IMR-90 (cell line): ENCODE results near the gene MAP1LC3B2. TPM values are rescaled to one million over a fixed set of nuclear protein-coding genes. Genes with fewer than 3 reads are reported as not detected.
A peak's percentile ranks its signal among the peaks of the same experiment; 100 is the strongest.

Experiments
- ATAC-seq: fragments of 200-7000 bp; cut with Tn5 transposase; 2 replicates; pipeline ENCODE4 v1.9.1; 2020; ENCODE audit warnings: low read depth, mild to moderate bottlenecking, moderate library complexity
- BruUV-seq: library from RNA; stranded (reverse); fragments of 400-500 nt; replicated peaks from 2 replicates; lab custom pipeline; 2021; lab: Mats Ljungman, UMichigan
- CTCF ChIA-PET: fragments of 300-600 bp; formaldehyde crosslinking; extraction: SDS; loops from one replicate; lab custom pipeline; 2021; ENCODE audit warnings: antibody characterized with exemption; lab: Yijun Ruan, JAX
- POLR2A ChIA-PET: fragments of 300-600 bp; sonication (Branson Sonifier 250); formaldehyde crosslinking; loops from one replicate; lab custom pipeline; 2022; ENCODE audit warnings: antibody characterized with exemption; ENCODE audit not compliant: unreplicated experiment; lab: Charles Lee
- DNase-seq: peaks from one replicate; pipeline ENCODE4 v3.0.0; 2013
- H2AFZ ChIP-seq: replicated peaks from 2 replicates; pipeline ENCODE3; 2013; ENCODE audit warnings: low read length, mild to moderate bottlenecking; ENCODE audit not compliant: poor library complexity
- H2AK5ac ChIP-seq: 2 replicates; pipeline ENCODE4 v1.6.1; 2013; ENCODE audit warnings: low read depth, low read length, inconsistent platforms
- H2AK9ac ChIP-seq: replicated peaks from 2 replicates; pipeline ENCODE3; 2013; ENCODE audit warnings: mild to moderate bottlenecking, low read depth, low read length, moderate library complexity; ENCODE audit not compliant: poor library complexity
- H2BK120ac ChIP-seq: 2 replicates; pipeline ENCODE4 v1.6.1; 2013; ENCODE audit warnings: low read depth, low read length, inconsistent platforms
- H2BK15ac ChIP-seq: 3 replicates; pipeline ENCODE4 v1.6.1; 2013; ENCODE audit warnings: low read depth, low read length, inconsistent platforms
- H2BK20ac ChIP-seq: 2 replicates; pipeline ENCODE4 v1.6.1; 2013; ENCODE audit warnings: low read depth, mild to moderate bottlenecking, inconsistent platforms, low read length, moderate library complexity
- H2BK5ac ChIP-seq: 2 replicates; pipeline ENCODE4 v1.6.1; 2013; ENCODE audit warnings: mild to moderate bottlenecking, low read depth, low read length, inconsistent platforms; ENCODE audit not compliant: poor library complexity, severe bottlenecking
- H3K14ac ChIP-seq: replicated peaks from 2 replicates; pipeline ENCODE4 v1.6.1; 2013; ENCODE audit warnings: low read depth, low read length, inconsistent platforms
- H3K18ac ChIP-seq: 2 replicates; pipeline ENCODE4 v1.6.1; 2013; ENCODE audit warnings: low read depth, low read length, control low read depth
- H3K23ac ChIP-seq: 2 replicates; pipeline ENCODE4 v1.6.1; 2013; ENCODE audit warnings: low read depth, low read length, inconsistent platforms
- H3K27ac ChIP-seq: 2 replicates; pipeline ENCODE4 v1.5.1; 2013; ENCODE audit warnings: mild to moderate bottlenecking, control low read depth, low read length; ENCODE audit not compliant: insufficient read depth
- H3K27me3 ChIP-seq: 2 replicates; pipeline ENCODE4 v1.6.1; 2013; ENCODE audit warnings: low read length; ENCODE audit not compliant: control insufficient read depth, insufficient read depth
- H3K36me3 ChIP-seq: 2 replicates; pipeline ENCODE4 v1.6.1; 2013; ENCODE audit warnings: low read length, mixed read lengths; ENCODE audit not compliant: control insufficient read depth, insufficient read depth
- H3K4ac ChIP-seq: 2 replicates; pipeline ENCODE4 v1.6.1; 2013; ENCODE audit warnings: low read depth, low read length, inconsistent platforms
- H3K4me1 ChIP-seq: 2 replicates; pipeline ENCODE4 v1.6.1; 2013; ENCODE audit warnings: low read length, mixed read lengths; ENCODE audit not compliant: control insufficient read depth, insufficient read depth
- H3K4me2 ChIP-seq: 2 replicates; pipeline ENCODE4 v1.6.1; 2013; ENCODE audit warnings: low read depth, mild to moderate bottlenecking, control low read depth, low read length, moderate library complexity
- H3K4me3 ChIP-seq: 2 replicates; pipeline ENCODE4 v1.5.1; 2013; ENCODE audit warnings: low read depth, mild to moderate bottlenecking, control low read depth, low read length, moderate library complexity; ENCODE audit not compliant: insufficient read depth
- H3K56ac ChIP-seq: 2 replicates; pipeline ENCODE4 v1.6.1; 2013; ENCODE audit warnings: low read length, inconsistent platforms; ENCODE audit not compliant: insufficient read depth; ENCODE audit errors: extremely low read depth
- H3K79me1 ChIP-seq, 2 experiments: 2 replicates each; pipeline ENCODE4 v1.6.1; 2013; ENCODE audit warnings: low read length in 2 of 2, inconsistent platforms in 1 of 2, low read depth in 1 of 2
- H3K9ac ChIP-seq: 2 replicates; pipeline ENCODE4 v1.6.1; 2013; ENCODE audit warnings: low read depth, low read length, control low read depth
- H3K9me1 ChIP-seq: 2 replicates; pipeline ENCODE4 v1.6.1; 2013; ENCODE audit warnings: low read length, inconsistent platforms; ENCODE audit not compliant: insufficient read depth
- H3K9me3 ChIP-seq: 2 replicates; pipeline ENCODE4 v1.6.1; 2013; ENCODE audit warnings: low read length; ENCODE audit not compliant: control insufficient read depth, insufficient read depth
- H4K20me1 ChIP-seq: 2 replicates; pipeline ENCODE4 v1.6.1; 2013; ENCODE audit warnings: low read length, inconsistent platforms; ENCODE audit not compliant: insufficient read depth
- H4K5ac ChIP-seq: 2 replicates; pipeline ENCODE4 v1.6.1; 2013; ENCODE audit warnings: mild to moderate bottlenecking, low read depth, low read length, control low read depth
- H4K8ac ChIP-seq, 2 experiments: 2 replicates each; pipeline ENCODE4 v1.6.1; 2013; ENCODE audit warnings: low read depth in 2 of 2, low read length in 2 of 2, control low read depth in 1 of 2, inconsistent platforms in 1 of 2
- H4K91ac ChIP-seq: 2 replicates; pipeline ENCODE4 v1.6.1; 2013; ENCODE audit warnings: low read depth, low read length, inconsistent platforms; ENCODE audit not compliant: insufficient read depth
- BHLHE40 ChIP-seq: fragments of 150-350 bp; IDR thresholded peaks from 2 replicates; pipeline ENCODE4 v1.6.1; 2016; ENCODE audit warnings: mild to moderate bottlenecking, low read depth, low read length
- CEBPB ChIP-seq: IDR thresholded peaks from 2 replicates; pipeline ENCODE4 v1.6.1; 2012; ENCODE audit warnings: low read depth, low read length, improper control_type of control experiment
- CHD1 ChIP-seq: IDR thresholded peaks from 2 replicates; pipeline ENCODE4 v1.6.1; 2012; ENCODE audit warnings: low read depth, low read length, improper control_type of control experiment
- MAFK ChIP-seq: IDR thresholded peaks from 2 replicates; pipeline ENCODE4 v1.6.1; 2012; ENCODE audit warnings: low read depth, low read length, improper control_type of control experiment
- MAZ ChIP-seq: IDR thresholded peaks from 2 replicates; pipeline ENCODE4 v1.6.1; 2012; ENCODE audit warnings: low read depth, mild to moderate bottlenecking, low read length, improper control_type of control experiment, moderate library complexity, borderline replicate concordance
- MXI1 ChIP-seq: IDR thresholded peaks from 2 replicates; pipeline ENCODE4 v1.6.1; 2012; ENCODE audit warnings: low read depth, mild to moderate bottlenecking, low read length, moderate library complexity, borderline replicate concordance
- NFE2L2 ChIP-seq: fragments of 150-350 bp; IDR thresholded peaks from 2 replicates; pipeline ENCODE4 v1.6.1; 2016; ENCODE audit warnings: low read depth, mild to moderate bottlenecking, low read length
- POLR2A ChIP-seq: IDR thresholded peaks from 2 replicates; pipeline ENCODE4 v1.6.1; 2012; ENCODE audit warnings: mild to moderate bottlenecking, low read depth, low read length
- RAD21 ChIP-seq: IDR thresholded peaks from 2 replicates; pipeline ENCODE4 v1.6.1; 2012; ENCODE audit warnings: low read length, improper control_type of control experiment
- RCOR1 ChIP-seq: IDR thresholded peaks from 2 replicates; pipeline ENCODE4 v1.6.1; 2012; ENCODE audit warnings: mild to moderate bottlenecking, low read length, improper control_type of control experiment; ENCODE audit not compliant: insufficient replicate concordance
- RFX5 ChIP-seq: IDR thresholded peaks from 2 replicates; pipeline ENCODE4 v1.8.0; 2012; ENCODE audit warnings: low read depth, mild to moderate bottlenecking, low read length, moderate library complexity
- SMC3 ChIP-seq: fragments of 150-350 bp; IDR thresholded peaks from 2 replicates; pipeline ENCODE4 v1.6.1; 2016; ENCODE audit warnings: low read depth, mild to moderate bottlenecking, antibody characterized with exemption, low read length, moderate library complexity
- WGBS, 2 experiments: methylation state at CpG; one replicate each; pipeline versions ENCODE4 v1.1.5 to v1.1.7; 2013; ENCODE audit warnings: missing lambda C conversion rate in 2 of 2; ENCODE audit not compliant: insufficient read length in 1 of 2; ENCODE audit errors: extremely low coverage in 2 of 2; 5-methylcytosine and 5-hydroxymethylcytosine counted together
- dilution Hi-C: fragments of 300-500 bp; cut with HindIII; formaldehyde crosslinking; loops from one replicate; pipeline ENCODE4 v1.14.3; 2018; ENCODE audit warnings: low sequenced_read_pairs; ENCODE audit not compliant: unreplicated experiment
- in situ Hi-C: fragments of 300-500 bp; cut with MboI; formaldehyde crosslinking; loops from 3 replicates; pipeline ENCODE4 v1.14.3; 2019; ENCODE audit warnings: low sequenced_read_pairs, inconsistent platforms, mixed read lengths
- intact Hi-C: fragments of 100-400 bp; cut with micrococcal nuclease; formaldehyde crosslinking; loops from 2 replicates; pipeline ENCODE4 v1.10.0; 2022
- polyA plus RNA-seq, 3 experiments: library from polyadenylated mRNA; depleted of rRNA; stranded (reverse); fragments of >200 nt; gene quantifications; 2 replicates each; pipeline ENCODE4 v1.2.3, GENCODE V29; 2012; ENCODE audit warnings: low replicate concordance in 1 of 3
- total RNA-seq: library from RNA; depleted of rRNA; stranded (reverse); fragments of >200 nt; gene quantifications from 2 replicates; pipeline ENCODE4 v1.2.3, GENCODE V29; 2012
- TF ChIP-seq, protein P1 (sequence below): fragments of 150-350 bp; IDR thresholded peaks from 2 replicates; pipeline ENCODE4 v1.6.1; 2017; ENCODE audit warnings: mild to moderate bottlenecking, antibody characterized with exemption, low read length, low read depth
- TF ChIP-seq, protein P2 (sequence below): fragments of 150-350 bp; IDR thresholded peaks from 2 replicates; pipeline ENCODE4 v1.6.1; 2016; ENCODE audit warnings: low read depth, mild to moderate bottlenecking, low read length, moderate library complexity, borderline replicate concordance
- TF ChIP-seq, protein P3 (sequence below): conservative IDR thresholded peaks from 2 replicates; pipeline ENCODE4 v1.5.1; 2012; ENCODE audit warnings: mild to moderate bottlenecking, low read depth, low read length, improper control_type of control experiment

MAP1LC3B2 gene
- total and polyA plus RNA-seq, 2 of the 4 experiments (the other 2 are of a cell fraction) = 1.4 TPM; not detected in 1

DNA sequence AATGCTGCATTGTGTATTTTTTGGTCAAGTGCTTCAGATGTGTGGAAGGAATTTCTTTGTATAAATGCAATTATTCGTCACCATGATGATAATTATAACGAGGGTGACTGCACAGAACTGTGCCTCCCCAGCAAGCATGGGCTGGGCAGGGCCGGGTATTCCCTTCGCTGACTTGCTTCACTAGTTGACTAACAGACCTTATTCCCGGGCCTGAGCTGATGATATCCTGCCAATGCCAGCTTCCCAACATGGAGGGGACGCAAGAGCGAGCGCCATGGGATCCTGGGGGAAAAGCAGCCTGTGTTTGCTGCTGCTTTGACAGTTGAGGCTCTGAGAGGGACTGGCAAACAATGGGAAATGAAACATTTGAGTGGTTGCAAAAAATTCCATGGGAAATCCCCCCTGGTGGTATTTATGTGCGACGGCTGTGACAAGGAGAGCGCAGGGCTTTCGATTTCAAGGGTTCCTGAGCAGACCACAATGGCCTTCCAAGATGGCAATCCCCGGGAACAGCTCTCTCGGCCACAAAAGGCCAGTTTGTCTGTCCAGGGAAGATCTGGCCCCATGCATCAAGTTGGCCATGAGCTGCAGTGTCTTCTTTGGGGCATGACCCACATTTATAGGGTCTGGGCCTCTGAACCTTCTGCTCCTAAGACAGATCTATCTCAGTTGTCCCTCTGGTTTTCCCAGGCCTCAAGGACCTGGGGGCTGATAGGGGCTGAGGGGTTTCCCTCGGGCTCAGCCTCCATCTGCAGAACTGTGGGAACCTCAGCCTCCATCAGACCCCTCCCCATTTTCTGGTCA lies 21.9 kb upstream of the MAP1LC3B2 start:
- Histone ChIP-seq H3K23ac (no peak overlapping the region), H3K4ac (no peak overlapping the region), H3K9ac (no peak overlapping the region), H4K5ac (no peak overlapping the region), H3K4me3 (no peak overlapping the region), H4K20me1 (no peaks in the 10 kb centered on the region), H3K9me1 (peaks cover 5% of the 10 kb centered on the region; the same call in 1 of the 2 replicates), H3K27me3 (no peaks in the 10 kb centered on the region), H3K9me3 (no peaks in the 10 kb centered on the region), H3K56ac (no peak overlapping the region), H4K91ac (no peak overlapping the region), H3K36me3 (no peaks in the 10 kb centered on the region), H3K27ac (no peak overlapping the region), H2BK15ac (no peak overlapping the region), H2BK20ac (no peak overlapping the region), H3K18ac (no peak overlapping the region), H3K4me2 (no peak overlapping the region), H3K79me1 (no peaks in the 10 kb centered on the region), H4K8ac (no peak overlapping the region), H3K14ac (no peak overlapping the region), H2BK5ac (no peak overlapping the region), H2AK5ac (no peak overlapping the region), H2BK120ac (no peak overlapping the region), H2AFZ (no peak overlapping the region), H3K4me1 (peaks cover 18% of the 10 kb centered on the region), H2AK9ac (peak overlapping the region; percentile 7)
- no TSS peak for BruUV-seq
- 99% methylated on average over 11 of the region's 15 CpGs; no CpG with 5 or more reads in 1 of the 2 experiments for WGBS, 2 experiments
- CTCF ChIA-PET = interaction anchor here (0.8 kb wide), 1 partner anchor 140 kb away, joined by 7 read pairs; no protein-coding TSS in a partner anchor
- dilution Hi-C loops = no loop called here
- in situ Hi-C loops = no loop called here
- intact Hi-C loops = no loop called here
- ATAC-seq (no peak), DNase-seq (no peak)
- POLR2A ChIA-PET = no interaction called here
- TF ChIP-seq CHD1 (no peak), SMC3 (no peak), MXI1 (no peak), BHLHE40 (no peak), MAZ (no peak), NFE2L2 (no peak), RFX5 (no peak), RAD21 (no peak), CEBPB (no peak), MAFK (no peak), RCOR1 (no peak), POLR2A (no peak)
- TF ChIP-seq, protein P1, sequence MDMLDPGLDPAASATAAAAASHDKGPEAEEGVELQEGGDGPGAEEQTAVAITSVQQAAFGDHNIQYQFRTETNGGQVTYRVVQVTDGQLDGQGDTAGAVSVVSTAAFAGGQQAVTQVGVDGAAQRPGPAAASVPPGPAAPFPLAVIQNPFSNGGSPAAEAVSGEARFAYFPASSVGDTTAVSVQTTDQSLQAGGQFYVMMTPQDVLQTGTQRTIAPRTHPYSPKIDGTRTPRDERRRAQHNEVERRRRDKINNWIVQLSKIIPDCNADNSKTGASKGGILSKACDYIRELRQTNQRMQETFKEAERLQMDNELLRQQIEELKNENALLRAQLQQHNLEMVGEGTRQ = no peak
- TF ChIP-seq, protein P2, sequence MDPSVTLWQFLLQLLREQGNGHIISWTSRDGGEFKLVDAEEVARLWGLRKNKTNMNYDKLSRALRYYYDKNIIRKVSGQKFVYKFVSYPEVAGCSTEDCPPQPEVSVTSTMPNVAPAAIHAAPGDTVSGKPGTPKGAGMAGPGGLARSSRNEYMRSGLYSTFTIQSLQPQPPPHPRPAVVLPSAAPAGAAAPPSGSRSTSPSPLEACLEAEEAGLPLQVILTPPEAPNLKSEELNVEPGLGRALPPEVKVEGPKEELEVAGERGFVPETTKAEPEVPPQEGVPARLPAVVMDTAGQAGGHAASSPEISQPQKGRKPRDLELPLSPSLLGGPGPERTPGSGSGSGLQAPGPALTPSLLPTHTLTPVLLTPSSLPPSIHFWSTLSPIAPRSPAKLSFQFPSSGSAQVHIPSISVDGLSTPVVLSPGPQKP = no peak
- TF ChIP-seq, protein P3, sequence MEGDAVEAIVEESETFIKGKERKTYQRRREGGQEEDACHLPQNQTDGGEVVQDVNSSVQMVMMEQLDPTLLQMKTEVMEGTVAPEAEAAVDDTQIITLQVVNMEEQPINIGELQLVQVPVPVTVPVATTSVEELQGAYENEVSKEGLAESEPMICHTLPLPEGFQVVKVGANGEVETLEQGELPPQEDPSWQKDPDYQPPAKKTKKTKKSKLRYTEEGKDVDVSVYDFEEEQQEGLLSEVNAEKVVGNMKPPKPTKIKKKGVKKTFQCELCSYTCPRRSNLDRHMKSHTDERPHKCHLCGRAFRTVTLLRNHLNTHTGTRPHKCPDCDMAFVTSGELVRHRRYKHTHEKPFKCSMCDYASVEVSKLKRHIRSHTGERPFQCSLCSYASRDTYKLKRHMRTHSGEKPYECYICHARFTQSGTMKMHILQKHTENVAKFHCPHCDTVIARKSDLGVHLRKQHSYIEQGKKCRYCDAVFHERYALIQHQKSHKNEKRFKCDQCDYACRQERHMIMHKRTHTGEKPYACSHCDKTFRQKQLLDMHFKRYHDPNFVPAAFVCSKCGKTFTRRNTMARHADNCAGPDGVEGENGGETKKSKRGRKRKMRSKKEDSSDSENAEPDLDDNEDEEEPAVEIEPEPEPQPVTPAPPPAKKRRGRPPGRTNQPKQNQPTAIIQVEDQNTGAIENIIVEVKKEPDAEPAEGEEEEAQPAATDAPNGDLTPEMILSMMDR = no peak
